ENCODE measurements around the gene MRPS31. TPM values are rescaled to one million over a fixed set of nuclear protein-coding genes. Genes with fewer than 3 reads are reported as not detected.

Gene MRPS31
- total and polyA plus RNA-seq, 2 donors (not counting 1 experiment from before 2014, with no cell fraction given), result 20.5 to 34.4 TPM

DNA sequence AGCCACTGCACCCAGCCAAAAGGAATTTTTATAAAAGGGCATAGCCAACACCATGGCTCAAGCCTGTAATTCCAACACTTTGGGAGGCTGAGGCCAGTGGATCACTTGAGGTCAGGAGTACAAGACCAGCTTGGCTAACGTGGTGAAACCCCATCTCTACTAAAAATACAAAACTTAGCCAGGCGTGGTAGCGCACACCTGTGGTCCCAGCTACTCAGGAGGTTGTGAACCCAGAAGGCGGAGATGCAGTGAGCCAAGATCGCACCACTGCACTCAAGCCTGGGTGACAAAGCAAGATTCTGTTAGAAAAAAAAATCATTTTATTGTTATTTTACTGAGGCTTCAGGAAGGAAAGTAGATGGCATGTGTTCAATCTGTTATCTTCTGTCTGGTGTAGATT is 73.3 kb downstream of the MRPS31 start:
- DNase-seq (no peak), ATAC-seq (ENCODE audit: low read depth) (no peak)
- WGBS (ENCODE audit: insufficient coverage), result 35% methylated on average over 4 of the region's 5 CpGs
- H3K27me3 ChIP-seq (replicated peaks in 1 of 4; ENCODE audit: control extremely low read depth in 1 of 4, control insufficient read depth in 3 of 4, insufficient read depth in 4 of 4, low read length in 3 of 4), result no peaks in the 10 kb centered on the region
- H3K4me2 ChIP-seq (replicated peaks; ENCODE audit: low read depth, low read length, poor library complexity, severe bottlenecking), result no peak overlapping the region
- Mint-ChIP-seq H3K27ac (no peak overlapping the region), H3K4me3 (no peak overlapping the region), H3K9me3 (ENCODE audit: insufficient read depth) (no peaks in the 10 kb centered on the region), H3K27me3 (no peaks in the 10 kb centered on the region), H3K4me1 (peaks cover 28% of the 10 kb centered on the region)
- H2AFZ ChIP-seq (ENCODE audit: insufficient read depth, low read depth, low read length, poor library complexity, severe bottlenecking), result no peak overlapping the region
- intact Hi-C loops (cut with micrococcal nuclease), result no loop called here
- no peaks in the 10 kb centered on the region for H3K9me3 ChIP-seq (ENCODE audit: control extremely low read depth in 1 of 3, control insufficient read depth in 2 of 3, insufficient read depth in 1 of 3, low read length in 2 of 3)
- H4K20me1 ChIP-seq (ENCODE audit: control insufficient read depth, insufficient read depth, low read length, poor library complexity, severe bottlenecking), result no peaks in the 10 kb centered on the region
- TF ChIP-seq EZH2 (IDR thresholded peaks at IDR 0.05; ENCODE audit: borderline replicate concordance, insufficient read depth, low read depth, low read length, poor library complexity, severe bottlenecking), result no peak
- TF ChIP-seq, protein P1, sequence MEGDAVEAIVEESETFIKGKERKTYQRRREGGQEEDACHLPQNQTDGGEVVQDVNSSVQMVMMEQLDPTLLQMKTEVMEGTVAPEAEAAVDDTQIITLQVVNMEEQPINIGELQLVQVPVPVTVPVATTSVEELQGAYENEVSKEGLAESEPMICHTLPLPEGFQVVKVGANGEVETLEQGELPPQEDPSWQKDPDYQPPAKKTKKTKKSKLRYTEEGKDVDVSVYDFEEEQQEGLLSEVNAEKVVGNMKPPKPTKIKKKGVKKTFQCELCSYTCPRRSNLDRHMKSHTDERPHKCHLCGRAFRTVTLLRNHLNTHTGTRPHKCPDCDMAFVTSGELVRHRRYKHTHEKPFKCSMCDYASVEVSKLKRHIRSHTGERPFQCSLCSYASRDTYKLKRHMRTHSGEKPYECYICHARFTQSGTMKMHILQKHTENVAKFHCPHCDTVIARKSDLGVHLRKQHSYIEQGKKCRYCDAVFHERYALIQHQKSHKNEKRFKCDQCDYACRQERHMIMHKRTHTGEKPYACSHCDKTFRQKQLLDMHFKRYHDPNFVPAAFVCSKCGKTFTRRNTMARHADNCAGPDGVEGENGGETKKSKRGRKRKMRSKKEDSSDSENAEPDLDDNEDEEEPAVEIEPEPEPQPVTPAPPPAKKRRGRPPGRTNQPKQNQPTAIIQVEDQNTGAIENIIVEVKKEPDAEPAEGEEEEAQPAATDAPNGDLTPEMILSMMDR (IDR thresholded peaks at IDR 0.05), result no peak
- H3K4me3 ChIP-seq (ENCODE audit: control extremely low read depth in 1 of 5, extremely low read depth in 1 of 5, insufficient read depth in 1 of 5, low read depth in 2 of 5, low read length in 4 of 5), result no peak overlapping the region
- no peaks in the 10 kb centered on the region for H3K79me2 ChIP-seq (ENCODE audit: control insufficient read depth, insufficient read depth, low read length)
- ChIA-PET CTCF (no interaction called here), POLR2A (interaction anchor here (0.6 kb wide), 2 partner anchors 78 to 521 kb away, joined by 3 to 5 read pairs; no protein-coding TSS in a partner anchor)
- H3K27ac ChIP-seq (ENCODE audit: low read length in 2 of 2), result no peak overlapping the region
- H3K4me1 ChIP-seq (ENCODE audit: control insufficient read depth in 2 of 2, insufficient read depth in 2 of 2, low read length in 2 of 2), result peaks cover 7 to 11% of the 10 kb centered on the region in 2 donors
- H3K9ac ChIP-seq (ENCODE audit: low read length), result no peak overlapping the region
- H3K36me3 ChIP-seq (replicated peaks in 1 of 2; ENCODE audit: control extremely low read depth in 1 of 2, control insufficient read depth in 1 of 2, extremely low read depth in 1 of 2, insufficient read depth in 2 of 2, low read length in 1 of 2), result no peaks in the 10 kb centered on the region

DNA sequence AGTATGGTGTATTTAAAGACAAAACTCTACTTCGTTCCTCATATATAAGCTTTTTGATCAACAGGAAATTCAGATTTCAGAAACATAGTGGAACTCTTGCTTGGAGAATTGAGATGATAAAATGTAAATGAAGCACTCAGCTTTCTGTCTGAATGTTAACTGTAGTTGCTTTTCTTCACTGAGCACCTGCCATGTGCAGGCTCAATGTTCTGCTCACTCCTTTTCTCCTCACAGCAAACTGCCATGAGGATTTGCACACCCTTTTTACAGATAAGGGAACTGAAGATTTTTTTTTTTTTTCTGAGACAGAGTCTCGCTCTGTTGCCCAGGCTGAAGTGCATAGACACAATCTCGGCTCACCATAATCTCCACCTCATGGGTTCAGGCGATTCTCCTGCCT is 76.6 kb downstream of the MRPS31 start:
- Histone ChIP-seq H3K9me3 (ENCODE audit: control extremely low read depth in 1 of 3, control insufficient read depth in 2 of 3, insufficient read depth in 1 of 3, low read length in 2 of 3) (no peaks in the 10 kb centered on the region), H3K4me2 (replicated peaks; ENCODE audit: low read depth, low read length, poor library complexity, severe bottlenecking) (no peak overlapping the region), H4K20me1 (ENCODE audit: control insufficient read depth, insufficient read depth, low read length, poor library complexity, severe bottlenecking) (no peaks in the 10 kb centered on the region), H3K79me2 (ENCODE audit: control insufficient read depth, insufficient read depth, low read length) (no peaks in the 10 kb centered on the region), H3K27me3 (replicated peaks in 1 of 4; ENCODE audit: control extremely low read depth in 1 of 4, control insufficient read depth in 3 of 4, insufficient read depth in 4 of 4, low read length in 3 of 4) (no peaks in the 10 kb centered on the region), H3K27ac (ENCODE audit: low read length in 2 of 2) (no peak overlapping the region), H3K9ac (ENCODE audit: low read length) (no peak overlapping the region), H3K4me1 (ENCODE audit: control insufficient read depth in 2 of 2, insufficient read depth in 2 of 2, low read length in 2 of 2) (peaks cover 7 to 11% of the 10 kb centered on the region in 2 donors), H3K36me3 (replicated peaks in 1 of 2; ENCODE audit: control extremely low read depth in 1 of 2, control insufficient read depth in 1 of 2, extremely low read depth in 1 of 2, insufficient read depth in 2 of 2, low read length in 1 of 2) (no peaks in the 10 kb centered on the region), H2AFZ (ENCODE audit: insufficient read depth, low read depth, low read length, poor library complexity, severe bottlenecking) (no peak overlapping the region), H3K4me3 (ENCODE audit: control extremely low read depth in 1 of 5, extremely low read depth in 1 of 5, insufficient read depth in 1 of 5, low read depth in 2 of 5, low read length in 4 of 5) (no peak overlapping the region)
- no peak overlapping the region for H3K4me3 Mint-ChIP-seq
- ChIA-PET POLR2A (interaction anchor here (0.7 kb wide), 1 partner anchor 609 kb away, joined by 5 read pairs; no protein-coding TSS in a partner anchor), CTCF (interaction anchor here (0.7 to 1.3 kb wide), 2 partner anchors 10 to 453 kb away, joined by 3 to 7 read pairs; no protein-coding TSS in a partner anchor)
- no peak overlapping the region for H3K27ac Mint-ChIP-seq
- ATAC-seq (ENCODE audit: low read depth) (no peak), DNase-seq (no peak)
- H3K4me1 Mint-ChIP-seq, result peaks cover 28% of the 10 kb centered on the region
- no peaks in the 10 kb centered on the region for H3K9me3 Mint-ChIP-seq (ENCODE audit: insufficient read depth)
- 40% methylated on average over 1 of the region's 4 CpGs for WGBS (ENCODE audit: insufficient coverage)
- intact Hi-C loops (cut with micrococcal nuclease), result no loop called here
- no peaks in the 10 kb centered on the region for H3K27me3 Mint-ChIP-seq
- no peak for TF ChIP-seq EZH2 (IDR thresholded peaks at IDR 0.05; ENCODE audit: borderline replicate concordance, insufficient read depth, low read depth, low read length, poor library complexity, severe bottlenecking)
- TF ChIP-seq, protein P1 (IDR thresholded peaks at IDR 0.05), result no peak

Measured in B cell (primary cell).